Measurements from ENCODE around the gene NCMAP. TPM values are rescaled to one million over a fixed set of nuclear protein-coding genes. Genes with fewer than 3 reads are reported as not detected.

Gene NCMAP
- polyA plus RNA-seq, 2 donors: 0.02 to 0.04 TPM

DNA sequence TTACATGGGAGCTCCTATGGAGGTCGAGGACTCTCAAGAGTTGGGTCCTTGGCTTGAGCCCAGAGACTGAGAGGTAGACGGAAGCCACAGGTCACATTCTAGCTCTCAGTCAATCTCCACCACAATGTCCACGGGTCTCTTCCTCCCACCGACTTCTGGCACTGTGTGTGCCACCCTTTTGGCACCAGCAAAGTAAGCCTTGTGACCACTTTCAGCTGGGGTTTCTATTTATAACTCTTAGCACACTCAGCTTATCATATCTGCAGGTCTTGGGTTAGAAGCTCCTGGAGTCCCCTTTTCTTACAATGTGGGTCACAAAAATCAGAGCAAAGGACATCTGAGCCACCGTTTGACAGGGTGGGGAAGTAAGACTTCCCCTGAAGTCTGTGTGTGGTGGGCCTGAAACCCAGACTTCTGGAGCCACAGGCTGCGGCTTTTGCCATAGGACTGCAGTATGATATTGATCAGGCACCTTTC lies 28.3 kb downstream of the NCMAP start:
- H3K4me1 ChIP-seq (ENCODE audit: control insufficient read depth in 2 of 2, insufficient read depth in 2 of 2, low read length in 1 of 2): no peaks in the 10 kb centered on the region
- no peaks in the 10 kb centered on the region for H3K9me3 ChIP-seq (ENCODE audit: control insufficient read depth in 2 of 2, insufficient read depth in 1 of 2, low read depth in 1 of 2, low read length in 1 of 2)
- H3K27me3 ChIP-seq (ENCODE audit: control insufficient read depth in 1 of 2, insufficient read depth in 2 of 2, low read length in 2 of 2): no peaks in the 10 kb centered on the region
- H3K27ac ChIP-seq (ENCODE audit: low read depth in 2 of 2, low read length in 1 of 2): no peak overlapping the region
- H3K36me3 ChIP-seq (ENCODE audit: control insufficient read depth in 2 of 2, insufficient read depth in 2 of 2, low read length in 1 of 2): no peaks in the 10 kb centered on the region
- WGBS, 2 donors: 51 to 58% methylated on average over 6 of the region's 6 CpGs
- H3K4me3 ChIP-seq (ENCODE audit: low read depth in 1 of 2, low read length in 2 of 2): no peak overlapping the region

GRCh38 chr1:24586119-24586518 lies 30.2 kb downstream of the NCMAP start:
- no peak overlapping the region for H3K27ac ChIP-seq (ENCODE audit: low read depth in 2 of 2, low read length in 1 of 2)
- H3K27me3 ChIP-seq (ENCODE audit: control insufficient read depth in 1 of 2, insufficient read depth in 2 of 2, low read length in 2 of 2): no peaks in the 10 kb centered on the region
- no peaks in the 10 kb centered on the region for H3K9me3 ChIP-seq (ENCODE audit: control insufficient read depth in 2 of 2, insufficient read depth in 1 of 2, low read depth in 1 of 2, low read length in 1 of 2)
- H3K4me3 ChIP-seq (ENCODE audit: low read depth in 1 of 2, low read length in 2 of 2): no peak overlapping the region
- H3K4me1 ChIP-seq (ENCODE audit: control insufficient read depth in 2 of 2, insufficient read depth in 2 of 2, low read length in 1 of 2): no peaks in the 10 kb centered on the region
- 82 to 92% methylated on average over 10 of the region's 10 CpGs for WGBS, 2 donors
- no peaks in the 10 kb centered on the region for H3K36me3 ChIP-seq (ENCODE audit: control insufficient read depth in 2 of 2, insufficient read depth in 2 of 2, low read length in 1 of 2)

DNA sequence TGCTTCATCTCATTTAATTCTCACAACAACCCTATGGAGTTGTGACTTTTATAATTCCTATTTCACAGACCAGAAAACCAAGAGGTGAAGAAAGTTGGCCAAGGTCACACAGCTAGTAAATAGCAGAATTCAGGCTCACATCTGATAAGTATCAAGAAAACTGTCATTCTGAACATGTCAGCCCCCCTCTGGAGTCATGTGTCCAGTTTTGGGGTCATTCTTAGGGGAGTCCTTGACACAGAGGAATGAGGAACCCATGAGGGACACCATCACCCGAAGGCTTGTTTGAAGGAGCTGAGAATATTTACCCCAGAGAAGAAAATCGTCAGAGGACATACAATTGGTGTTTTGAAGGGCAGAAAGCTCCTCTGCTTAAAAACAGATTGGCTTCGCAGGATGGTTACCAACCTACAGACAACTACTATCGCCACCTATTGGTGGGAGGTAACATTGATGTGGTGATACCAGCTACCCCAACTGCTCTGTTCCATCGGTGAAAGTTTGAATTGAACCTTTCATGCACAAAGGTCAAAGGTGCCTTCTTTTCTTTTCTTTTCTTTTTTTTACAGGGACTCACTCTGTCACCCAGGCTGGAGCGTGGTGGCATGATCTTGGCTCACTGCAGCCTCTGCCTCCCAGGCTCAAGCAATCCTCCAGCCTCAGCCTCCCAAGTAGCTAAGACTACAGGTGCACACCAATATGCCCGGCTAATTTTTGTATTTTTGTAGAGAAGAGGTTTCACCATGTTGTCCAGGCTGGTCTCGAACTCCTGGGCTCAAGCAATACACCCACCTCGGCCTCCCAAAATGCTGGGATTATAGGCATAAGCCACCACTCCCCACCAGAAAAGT lies 31.3 kb downstream of the NCMAP start:
- 30 to 34% methylated on average over 9 of the region's 9 CpGs for WGBS, 2 donors
- H3K27ac ChIP-seq (ENCODE audit: low read depth in 2 of 2, low read length in 1 of 2): no peak overlapping the region

GRCh38 chr1:24588573-24588972 lies 32.7 kb downstream of the NCMAP start:
- H3K36me3 ChIP-seq (ENCODE audit: control insufficient read depth in 2 of 2, insufficient read depth in 2 of 2, low read length in 1 of 2): no peaks in the 10 kb centered on the region
- WGBS, 2 donors: 69 to 73% methylated on average over 5 of the region's 5 CpGs
- H3K9me3 ChIP-seq (ENCODE audit: control insufficient read depth in 2 of 2, insufficient read depth in 1 of 2, low read depth in 1 of 2, low read length in 1 of 2): no peaks in the 10 kb centered on the region
- H3K4me1 ChIP-seq (ENCODE audit: control insufficient read depth in 2 of 2, insufficient read depth in 2 of 2, low read length in 1 of 2): peaks cover 0 to 3% of the 10 kb centered on the region in 2 donors
- H3K4me3 ChIP-seq (ENCODE audit: low read depth in 1 of 2, low read length in 2 of 2): no peak overlapping the region
- H3K27ac ChIP-seq (ENCODE audit: low read depth in 2 of 2, low read length in 1 of 2): no peak overlapping the region
- H3K27me3 ChIP-seq (ENCODE audit: control insufficient read depth in 1 of 2, insufficient read depth in 2 of 2, low read length in 2 of 2): no peaks in the 10 kb centered on the region

More for the DNA sequence above, 31.3 kb downstream of the NCMAP start:
- no peak overlapping the region for H3K4me3 ChIP-seq (ENCODE audit: low read depth in 1 of 2, low read length in 2 of 2)
- H3K27me3 ChIP-seq (ENCODE audit: control insufficient read depth in 1 of 2, insufficient read depth in 2 of 2, low read length in 2 of 2): no peaks in the 10 kb centered on the region
- H3K9me3 ChIP-seq (ENCODE audit: control insufficient read depth in 2 of 2, insufficient read depth in 1 of 2, low read depth in 1 of 2, low read length in 1 of 2): no peaks in the 10 kb centered on the region
- H3K4me1 ChIP-seq (ENCODE audit: control insufficient read depth in 2 of 2, insufficient read depth in 2 of 2, low read length in 1 of 2): peaks cover 0 to 3% of the 10 kb centered on the region in 2 donors
- no peaks in the 10 kb centered on the region for H3K36me3 ChIP-seq (ENCODE audit: control insufficient read depth in 2 of 2, insufficient read depth in 2 of 2, low read length in 1 of 2)

DNA sequence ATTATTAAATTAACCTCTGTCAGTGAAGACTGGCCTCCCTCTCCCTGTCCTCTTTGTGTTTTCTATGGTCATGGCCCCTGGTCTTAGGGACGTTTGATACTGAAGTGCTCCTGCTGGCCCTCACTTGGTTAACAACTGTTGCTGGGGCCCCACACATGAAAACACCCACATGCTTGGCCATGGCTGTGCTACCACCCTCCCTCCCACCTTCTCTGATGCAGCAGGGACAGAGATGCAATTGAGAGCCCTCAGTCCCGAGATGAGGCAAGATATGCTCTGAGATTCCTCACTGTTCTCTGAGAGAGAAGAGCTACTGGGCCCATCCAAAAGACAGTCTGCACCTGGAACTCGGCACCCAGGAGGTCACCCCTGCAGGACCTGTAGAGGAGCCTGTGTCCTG lies 33.3 kb downstream of the NCMAP start:
- WGBS, 2 donors: 64 to 66% methylated on average over 3 of the region's 3 CpGs
- no peak overlapping the region for H3K27ac ChIP-seq (ENCODE audit: low read depth in 2 of 2, low read length in 1 of 2)
- no peaks in the 10 kb centered on the region for H3K9me3 ChIP-seq (ENCODE audit: control insufficient read depth in 2 of 2, insufficient read depth in 1 of 2, low read depth in 1 of 2, low read length in 1 of 2)
- H3K36me3 ChIP-seq (ENCODE audit: control insufficient read depth in 2 of 2, insufficient read depth in 2 of 2, low read length in 1 of 2): no peaks in the 10 kb centered on the region
- H3K27me3 ChIP-seq (ENCODE audit: control insufficient read depth in 1 of 2, insufficient read depth in 2 of 2, low read length in 2 of 2): no peaks in the 10 kb centered on the region
- peaks cover 0 to 3% of the 10 kb centered on the region in 2 donors for H3K4me1 ChIP-seq (ENCODE audit: control insufficient read depth in 2 of 2, insufficient read depth in 2 of 2, low read length in 1 of 2)
- H3K4me3 ChIP-seq (ENCODE audit: low read depth in 1 of 2, low read length in 2 of 2): no peak overlapping the region

DNA sequence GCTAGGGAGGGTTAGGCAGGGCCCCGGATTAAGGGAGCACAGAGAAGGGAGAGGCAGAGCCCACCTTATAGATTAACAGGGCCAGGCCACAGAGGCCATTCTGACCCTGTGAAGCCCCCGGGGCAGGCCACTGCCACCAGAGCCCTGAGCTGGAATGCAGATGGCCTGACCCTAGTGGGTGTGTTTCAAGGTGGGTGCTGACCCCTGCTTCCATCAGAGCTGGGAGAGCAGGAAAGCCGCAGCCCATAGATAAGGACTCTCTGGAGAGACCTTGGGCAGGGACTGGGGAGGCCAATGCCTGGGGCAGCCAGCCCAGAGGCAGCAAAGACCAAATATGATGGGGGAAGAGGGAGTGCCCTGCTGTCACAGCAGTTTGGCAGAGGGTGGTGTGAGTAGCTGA lies 35.9 kb downstream of the NCMAP start:
- no peaks in the 10 kb centered on the region for H3K36me3 ChIP-seq (ENCODE audit: control insufficient read depth in 2 of 2, insufficient read depth in 2 of 2, low read length in 1 of 2)
- H3K4me3 ChIP-seq (ENCODE audit: low read depth in 1 of 2, low read length in 2 of 2): no peak overlapping the region
- peaks cover 0 to 3% of the 10 kb centered on the region in 2 donors for H3K4me1 ChIP-seq (ENCODE audit: control insufficient read depth in 2 of 2, insufficient read depth in 2 of 2, low read length in 1 of 2)
- WGBS, 2 donors: 55 to 67% methylated on average over 3 of the region's 3 CpGs
- H3K9me3 ChIP-seq (ENCODE audit: control insufficient read depth in 2 of 2, insufficient read depth in 1 of 2, low read depth in 1 of 2, low read length in 1 of 2): no peaks in the 10 kb centered on the region
- H3K27me3 ChIP-seq (ENCODE audit: control insufficient read depth in 1 of 2, insufficient read depth in 2 of 2, low read length in 2 of 2): no peaks in the 10 kb centered on the region
- H3K27ac ChIP-seq (ENCODE audit: low read depth in 2 of 2, low read length in 1 of 2): no peak overlapping the region

GRCh38 chr1:24594328-24594598 lies 38.4 kb downstream of the NCMAP start:
- H3K4me1 ChIP-seq (ENCODE audit: control insufficient read depth in 2 of 2, insufficient read depth in 2 of 2, low read length in 1 of 2): peaks cover 0 to 3% of the 10 kb centered on the region in 2 donors
- no peaks in the 10 kb centered on the region for H3K9me3 ChIP-seq (ENCODE audit: control insufficient read depth in 2 of 2, insufficient read depth in 1 of 2, low read depth in 1 of 2, low read length in 1 of 2)
- H3K27me3 ChIP-seq (ENCODE audit: control insufficient read depth in 1 of 2, insufficient read depth in 2 of 2, low read length in 2 of 2): no peaks in the 10 kb centered on the region
- WGBS, 2 donors: 53 to 55% methylated on average over 3 of the region's 3 CpGs
- no peaks in the 10 kb centered on the region for H3K36me3 ChIP-seq (ENCODE audit: control insufficient read depth in 2 of 2, insufficient read depth in 2 of 2, low read length in 1 of 2)
- no peak overlapping the region for H3K27ac ChIP-seq (ENCODE audit: low read depth in 2 of 2, low read length in 1 of 2)
- no peak overlapping the region for H3K4me3 ChIP-seq (ENCODE audit: low read depth in 1 of 2, low read length in 2 of 2)

GRCh38 chr1:24596401-24596880 lies 40.6 kb downstream of the NCMAP start:
- Histone ChIP-seq H3K4me3 (ENCODE audit: low read depth in 1 of 2, low read length in 2 of 2) (no peak overlapping the region), H3K36me3 (ENCODE audit: control insufficient read depth in 2 of 2, insufficient read depth in 2 of 2, low read length in 1 of 2) (no peaks in the 10 kb centered on the region), H3K4me1 (ENCODE audit: control insufficient read depth in 2 of 2, insufficient read depth in 2 of 2, low read length in 1 of 2) (peaks cover 0 to 3% of the 10 kb centered on the region in 2 donors), H3K27ac (ENCODE audit: low read depth in 2 of 2, low read length in 1 of 2) (no peak overlapping the region), H3K27me3 (ENCODE audit: control insufficient read depth in 1 of 2, insufficient read depth in 2 of 2, low read length in 2 of 2) (no peaks in the 10 kb centered on the region), H3K9me3 (ENCODE audit: control insufficient read depth in 2 of 2, insufficient read depth in 1 of 2, low read depth in 1 of 2, low read length in 1 of 2) (no peaks in the 10 kb centered on the region)
- 82 to 84% methylated on average over 9 of the region's 9 CpGs for WGBS, 2 donors

GRCh38 chr1:24599265-24599664 lies 43.4 kb downstream of the NCMAP start:
- 88 to 94% methylated on average over 3 of the region's 3 CpGs for WGBS, 2 donors
- no peak overlapping the region for H3K4me3 ChIP-seq (ENCODE audit: low read depth in 1 of 2, low read length in 2 of 2)
- H3K27me3 ChIP-seq (ENCODE audit: control insufficient read depth in 1 of 2, insufficient read depth in 2 of 2, low read length in 2 of 2): no peaks in the 10 kb centered on the region
- H3K27ac ChIP-seq (ENCODE audit: low read depth in 2 of 2, low read length in 1 of 2): no peak overlapping the region
- no peaks in the 10 kb centered on the region for H3K36me3 ChIP-seq (ENCODE audit: control insufficient read depth in 2 of 2, insufficient read depth in 2 of 2, low read length in 1 of 2)
- H3K4me1 ChIP-seq (ENCODE audit: control insufficient read depth in 2 of 2, insufficient read depth in 2 of 2, low read length in 1 of 2): no peaks in the 10 kb centered on the region
- H3K9me3 ChIP-seq (ENCODE audit: control insufficient read depth in 2 of 2, insufficient read depth in 1 of 2, low read depth in 1 of 2, low read length in 1 of 2): no peaks in the 10 kb centered on the region

DNA sequence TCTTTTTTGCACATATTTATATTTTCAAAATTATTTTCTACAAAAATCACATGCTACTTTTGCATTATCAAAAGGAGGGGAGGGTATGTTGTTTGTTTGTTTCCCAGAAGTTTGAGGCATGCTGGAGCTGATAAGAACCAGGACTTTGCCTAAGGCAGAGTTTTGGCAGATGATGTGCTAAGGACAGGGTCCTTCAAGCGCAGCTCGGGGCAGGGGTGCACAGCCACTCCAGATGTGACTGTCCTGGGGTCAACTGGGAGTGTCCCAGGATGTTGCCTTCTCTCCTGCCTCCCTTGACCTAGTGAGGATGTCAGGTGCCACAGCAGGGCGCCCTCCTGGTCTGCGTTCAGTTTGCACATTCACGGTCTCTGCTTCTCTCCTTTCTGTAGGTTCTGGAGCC lies 44.7 kb downstream of the NCMAP start:
- 73 to 81% methylated on average over 5 of the region's 5 CpGs for WGBS, 2 donors
- Histone ChIP-seq H3K27ac (ENCODE audit: low read depth in 2 of 2, low read length in 1 of 2) (no peak overlapping the region), H3K4me3 (ENCODE audit: low read depth in 1 of 2, low read length in 2 of 2) (no peak overlapping the region), H3K4me1 (ENCODE audit: control insufficient read depth in 2 of 2, insufficient read depth in 2 of 2, low read length in 1 of 2) (no peaks in the 10 kb centered on the region), H3K36me3 (ENCODE audit: control insufficient read depth in 2 of 2, insufficient read depth in 2 of 2, low read length in 1 of 2) (no peaks in the 10 kb centered on the region), H3K9me3 (ENCODE audit: control insufficient read depth in 2 of 2, insufficient read depth in 1 of 2, low read depth in 1 of 2, low read length in 1 of 2) (no peaks in the 10 kb centered on the region), H3K27me3 (ENCODE audit: control insufficient read depth in 1 of 2, insufficient read depth in 2 of 2, low read length in 2 of 2) (no peaks in the 10 kb centered on the region)
